HepG2 (cell line): ENCODE data around the gene TRIM36. TPM values are rescaled to one million over a fixed set of nuclear protein-coding genes. Genes with fewer than 3 reads are reported as not detected.
A peak's percentile ranks its signal among the peaks of the same experiment; 100 is the strongest.

Source experiments
- AFF4 ChIP-seq: sonication (generic); formaldehyde crosslinking; IDR thresholded peaks from 2 replicates; pipeline ENCODE4 v1.4.0; 2020; ENCODE audit warnings: missing genetic modification reagents
- ATM ChIP-seq: fragments of 450-650 bp; IDR thresholded peaks from 2 replicates; pipeline ENCODE4 v1.7.1; 2017; ENCODE audit warnings: mild to moderate bottlenecking, borderline replicate concordance
- ELF3 ChIP-seq: IDR thresholded peaks from 2 replicates; pipeline ENCODE4 v1.6.1; 2016; ENCODE audit warnings: missing genetic modification reagents, missing compliant biosample characterization
- HNF1A ChIP-seq, 2 experiments: sonication (generic) in 1 of 2; formaldehyde crosslinking in 1 of 2; IDR thresholded peaks; 2 replicates each; pipeline versions ENCODE4 v1.4.0 to v1.6.1; 2016 to 2020; ENCODE audit warnings: borderline replicate concordance in 1 of 2, low read depth in 1 of 2, mild to moderate bottlenecking in 1 of 2, missing genetic modification reagents in 1 of 2
- JUN ChIP-seq: sonication (generic); formaldehyde crosslinking; IDR thresholded peaks from 2 replicates; pipeline ENCODE4 v1.4.0; 2020; ENCODE audit warnings: mild to moderate bottlenecking, missing genetic modification reagents
- KDM4B ChIP-seq: sonication (generic); formaldehyde crosslinking; IDR thresholded peaks from 2 replicates; pipeline ENCODE4 v1.4.0; 2020; ENCODE audit warnings: missing genetic modification reagents
- KLF16 ChIP-seq, 2 experiments: sonication (generic) in 1 of 2; formaldehyde crosslinking in 1 of 2; IDR thresholded peaks; 2 replicates each; pipeline versions ENCODE4 v1.6.1 to v1.8.0; 2016 to 2023; ENCODE audit warnings: missing genetic modification reagents in 2 of 2, missing compliant biosample characterization in 1 of 2
- POLR2AphosphoS5 ChIP-seq: IDR thresholded peaks from 2 replicates; pipeline ENCODE4 v1.6.1; 2012; ENCODE audit warnings: low read depth, low read length
- SMARCE1 ChIP-seq: fragments of 450-650 bp; IDR thresholded peaks from 2 replicates; pipeline ENCODE4 v1.6.1; 2017; ENCODE audit warnings: borderline replicate concordance
- TEF ChIP-seq: sonication (generic); formaldehyde crosslinking; IDR thresholded peaks from 2 replicates; pipeline ENCODE4 v1.5.0; 2020; ENCODE audit warnings: missing genetic modification reagents
- ZBTB4 ChIP-seq: sonication (generic); formaldehyde crosslinking; IDR thresholded peaks from 2 replicates; pipeline ENCODE4 v1.4.0; 2020; ENCODE audit warnings: missing genetic modification reagents, mild to moderate bottlenecking, borderline replicate concordance
- ZFYVE20 ChIP-seq: sonication (generic); formaldehyde crosslinking; IDR thresholded peaks from 2 replicates; pipeline ENCODE4 v1.8.0; 2023; ENCODE audit warnings: low read depth, mild to moderate bottlenecking, moderate library complexity, missing genetic modification reagents, borderline replicate concordance
- ZNF124 ChIP-seq: sonication (generic); formaldehyde crosslinking; IDR thresholded peaks from 2 replicates; pipeline ENCODE4 v1.4.0; 2020; ENCODE audit warnings: missing genetic modification reagents
- ZNF253 ChIP-seq: sonication (generic); formaldehyde crosslinking; IDR thresholded peaks from 2 replicates; pipeline ENCODE4 v1.8.0; 2022; ENCODE audit warnings: mild to moderate bottlenecking, missing genetic modification reagents, borderline replicate concordance
- ZNF468 ChIP-seq: sonication (generic); formaldehyde crosslinking; IDR thresholded peaks from 2 replicates; pipeline ENCODE4 v1.8.0; 2022; ENCODE audit warnings: mild to moderate bottlenecking, moderate library complexity, missing genetic modification reagents
- ZNF878 ChIP-seq: sonication (generic); formaldehyde crosslinking; IDR thresholded peaks from 2 replicates; pipeline ENCODE4 v1.8.1; 2023; ENCODE audit warnings: mild to moderate bottlenecking, missing genetic modification reagents, moderate library complexity
- ZNF891 ChIP-seq: sonication (generic); formaldehyde crosslinking; IDR thresholded peaks from 2 replicates; pipeline ENCODE4 v1.5.0; 2020; ENCODE audit warnings: mild to moderate bottlenecking, missing genetic modification reagents
- polyA plus RNA-seq, 8 experiments: library from polyadenylated mRNA; depleted of rRNA in 3 of 8; stranded (reverse) in 7 of 8; unstranded in 1 of 8; fragments of >200 nt; fragmentation: Illumina TruSeq in 4 of 8; extraction: Trizol in 4 of 8; gene quantifications; 2 replicates each; pipeline versions ENCODE4 v1.2.1 to v1.2.3, GENCODE V29; 2011 to 2016; ENCODE audit warnings: low read depth in 4 of 8, missing spikeins in 1 of 8, mixed read lengths in 1 of 8; ENCODE audit not compliant: insufficient read depth in 1 of 8
- total RNA-seq, 5 experiments: library from RNA; depleted of rRNA; stranded (reverse); fragments of >200 nt; fragmentation: Illumina TruSeq; extraction: Trizol; gene quantifications; 2 replicates each; pipeline ENCODE4 v1.2.3, GENCODE V29; 2016; ENCODE audit warnings: low read depth in 1 of 5

Gene TRIM36
- total and polyA plus RNA-seq, 2 of the 13 experiments (the other 11 are each of a cell fraction or from before 2014, with no cell fraction given), result 1.7 to 2.4 TPM

- TF ChIP-seq ZFYVE20 (no peak), ZNF253 (CRISPR knock-in tag) (no peak), SMARCE1 (no peak), AFF4 (CRISPR knock-in tag) (no peak), JUN (CRISPR knock-in tag) (no peak), KLF16 (CRISPR knock-in tag; IDR thresholded peaks at IDR 0.05) (peak in 1 of 2 experiments; percentile 64; a peak in 2 of 4 replicates), ZBTB4 (CRISPR knock-in tag) (no peak), KDM4B (CRISPR knock-in tag) (no peak), TEF (CRISPR knock-in tag) (no peak), ATM (no peak), ZNF124 (CRISPR knock-in tag) (peak; percentile 56; the same call in 1 of the 2 replicates), ELF3 (CRISPR knock-in tag) (0 out of 2 replicates have a peak, but pooled peaks have one; percentile 11), ZNF468 (CRISPR knock-in tag) (no peak), HNF1A (IDR thresholded peaks at IDR 0.05; ENCODE audit: low read depth) (no peak), HNF1A (CRISPR knock-in tag; IDR thresholded peaks at IDR 0.05; ENCODE audit: borderline replicate concordance) (peak; percentile 21; the same call in 1 of the 2 replicates), POLR2AphosphoS5 (no peak), ZNF878 (CRISPR knock-in tag) (no peak), ZNF891 (CRISPR knock-in tag) (peak; percentile 65; the same call in 1 of the 2 replicates)
Observed at GRCh38 chr5:115169487-115170133, at the start of gene TRIM36 (continued).
